GM23248 (cell line): ENCODE measurements around the gene ARID4B.

ENCODE experiments used
- EZH2 ChIP-seq: fragments of 200-600 bp; sonication (generic); IDR thresholded peaks from 2 replicates; pipeline ENCODE4 v1.6.1; 2018; ENCODE audit warnings: antibody characterized with exemption, mild to moderate bottlenecking; ENCODE audit not compliant: insufficient read depth, poor library complexity, severe bottlenecking
- EZH2phosphoT487 ChIP-seq: fragments of 200-600 bp; sonication (generic); IDR thresholded peaks from 2 replicates; pipeline ENCODE4 v1.6.1; 2018; ENCODE audit warnings: antibody characterized with exemption, moderate library complexity, mild to moderate bottlenecking, low read depth; ENCODE audit not compliant: insufficient read depth

GRCh38 chr1:235160383-235160956 lies 167.5 kb downstream of the ARID4B start:
- no peak for TF ChIP-seq EZH2phosphoT487
- TF ChIP-seq EZH2 = no peak
